Stimulated activated CD4-positive, alpha-beta T cell treated with anti-CD3 and anti-CD28 coated beads, Interleukin-15, amount 100 ng/mL, for 48 hours (primary cell): ENCODE measurements around the gene TRAK2.

ENCODE experiments used
- DNase-seq, 2 donors: peaks; one replicate each; pipeline ENCODE4 v3.0.0-alpha.2; 2020; ENCODE audit warnings: low read depth in 2 of 2

The TRAK2 gene

GRCh38 chr2:201361078-201361733, 90.1 kb downstream of the TRAK2 start:
- DNase-seq = no peak

GRCh38 chr2:201360256-201360655, 91.0 kb downstream of the TRAK2 start:
- DNase-seq = no peak

- peak; percentile 26 to 40 for DNase-seq
Observed at GRCh38 chr2:201358684-201359083, 92.6 kb downstream of the TRAK2 start.

GRCh38 chr2:201357221-201357620, 94.0 kb downstream of the TRAK2 start, which contains the start of gene FLACC1:
FLACC1 (minus strand) TSS chr2:201357345; CDS start chr2:201351404, 5,941 bp downstream.
- no peak for DNase-seq

GRCh38 chr2:201353116-201353515, 98.1 kb downstream of the TRAK2 start:
- no peak for DNase-seq

- DNase-seq = no peak
Observed at GRCh38 chr2:201350879-201351278, 100.4 kb downstream of the TRAK2 start.

GRCh38 chr2:201349601-201350000, 101.7 kb downstream of the TRAK2 start:
- DNase-seq = no peak

- DNase-seq = no peak
Observed at GRCh38 chr2:201348758-201349157, 102.5 kb downstream of the TRAK2 start.

GRCh38 chr2:201347138-201347537, 104.1 kb downstream of the TRAK2 start:
- no peak for DNase-seq

- no peak for DNase-seq
Observed at GRCh38 chr2:201345625-201346213, 105.5 kb downstream of the TRAK2 start.

GRCh38 chr2:201344663-201345366, 106.4 kb downstream of the TRAK2 start:
- no peak for DNase-seq

GRCh38 chr2:201343559-201343958, 107.7 kb downstream of the TRAK2 start:
- no peak for DNase-seq

- DNase-seq = no peak
Observed at GRCh38 chr2:201342923-201343322, 108.3 kb downstream of the TRAK2 start.

- DNase-seq = no peak
Observed at GRCh38 chr2:201329409-201329808, 121.8 kb downstream of the TRAK2 start.

GRCh38 chr2:201327678-201328077, 123.6 kb downstream of the TRAK2 start:
- DNase-seq = no peak
